ENCODE measurements around the gene PRR29.

- TF ChIP-seq, protein P1, sequence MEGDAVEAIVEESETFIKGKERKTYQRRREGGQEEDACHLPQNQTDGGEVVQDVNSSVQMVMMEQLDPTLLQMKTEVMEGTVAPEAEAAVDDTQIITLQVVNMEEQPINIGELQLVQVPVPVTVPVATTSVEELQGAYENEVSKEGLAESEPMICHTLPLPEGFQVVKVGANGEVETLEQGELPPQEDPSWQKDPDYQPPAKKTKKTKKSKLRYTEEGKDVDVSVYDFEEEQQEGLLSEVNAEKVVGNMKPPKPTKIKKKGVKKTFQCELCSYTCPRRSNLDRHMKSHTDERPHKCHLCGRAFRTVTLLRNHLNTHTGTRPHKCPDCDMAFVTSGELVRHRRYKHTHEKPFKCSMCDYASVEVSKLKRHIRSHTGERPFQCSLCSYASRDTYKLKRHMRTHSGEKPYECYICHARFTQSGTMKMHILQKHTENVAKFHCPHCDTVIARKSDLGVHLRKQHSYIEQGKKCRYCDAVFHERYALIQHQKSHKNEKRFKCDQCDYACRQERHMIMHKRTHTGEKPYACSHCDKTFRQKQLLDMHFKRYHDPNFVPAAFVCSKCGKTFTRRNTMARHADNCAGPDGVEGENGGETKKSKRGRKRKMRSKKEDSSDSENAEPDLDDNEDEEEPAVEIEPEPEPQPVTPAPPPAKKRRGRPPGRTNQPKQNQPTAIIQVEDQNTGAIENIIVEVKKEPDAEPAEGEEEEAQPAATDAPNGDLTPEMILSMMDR (IDR thresholded peaks at IDR 0.05) = no peak
- TF ChIP-seq POLR2A (IDR thresholded peaks at IDR 0.05) = no peak
Observed at GRCh38 chr17:64037802-64038201, 39.7 kb downstream of the PRR29 start.

All from esophagus squamous epithelium (tissue), 4 donors.